GM18951 (cell line): ENCODE results near the gene PXDN.

Source experiments
- POLR2A ChIP-seq: IDR thresholded peaks from 4 replicates; pipeline ENCODE4 v1.6.1; 2011; ENCODE audit warnings: mild to moderate bottlenecking; ENCODE audit not compliant: insufficient read length, insufficient read depth; ENCODE audit errors: extremely low read depth
- in situ Hi-C: fragments of 300-500 bp; cut with MboI; formaldehyde crosslinking; loops from one replicate; pipeline ENCODE4 v1.12.0; 2022; ENCODE audit warnings: low sequenced_read_pairs, mixed read lengths, inconsistent platforms; ENCODE audit not compliant: unreplicated experiment

The PXDN gene

DNA sequence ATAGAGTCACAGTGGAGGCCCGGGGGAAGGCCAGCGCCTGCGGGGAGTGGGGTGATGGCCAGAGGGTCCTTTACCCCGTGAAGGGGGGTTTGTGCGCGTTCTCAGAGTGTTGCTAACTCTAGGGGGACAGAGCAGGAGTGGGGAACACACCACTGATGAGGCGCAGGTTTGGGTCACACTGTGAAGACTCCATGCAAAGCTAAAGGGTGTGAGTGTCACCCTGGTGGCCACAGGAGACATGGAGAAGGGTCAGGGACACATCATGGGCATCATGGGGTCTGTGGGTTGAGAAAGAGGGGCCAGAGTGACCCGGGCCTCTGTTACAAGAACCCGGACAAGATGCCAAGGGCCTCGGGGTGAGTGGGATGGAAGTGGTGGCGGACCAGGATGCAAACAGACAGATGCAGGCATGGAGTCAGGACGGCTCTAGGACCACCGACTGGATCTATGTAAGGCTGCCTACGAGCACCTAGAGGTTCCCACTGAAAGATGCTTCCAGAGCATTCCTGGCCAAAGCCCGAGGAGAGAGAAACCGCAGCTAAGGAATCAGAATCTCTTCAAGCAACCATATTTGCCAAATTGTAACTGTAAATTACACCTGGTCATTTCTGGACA lies 84.3 kb downstream of the PXDN start:
- TF ChIP-seq POLR2A, result no peak
- in situ Hi-C loops, result no loop called here

DNA sequence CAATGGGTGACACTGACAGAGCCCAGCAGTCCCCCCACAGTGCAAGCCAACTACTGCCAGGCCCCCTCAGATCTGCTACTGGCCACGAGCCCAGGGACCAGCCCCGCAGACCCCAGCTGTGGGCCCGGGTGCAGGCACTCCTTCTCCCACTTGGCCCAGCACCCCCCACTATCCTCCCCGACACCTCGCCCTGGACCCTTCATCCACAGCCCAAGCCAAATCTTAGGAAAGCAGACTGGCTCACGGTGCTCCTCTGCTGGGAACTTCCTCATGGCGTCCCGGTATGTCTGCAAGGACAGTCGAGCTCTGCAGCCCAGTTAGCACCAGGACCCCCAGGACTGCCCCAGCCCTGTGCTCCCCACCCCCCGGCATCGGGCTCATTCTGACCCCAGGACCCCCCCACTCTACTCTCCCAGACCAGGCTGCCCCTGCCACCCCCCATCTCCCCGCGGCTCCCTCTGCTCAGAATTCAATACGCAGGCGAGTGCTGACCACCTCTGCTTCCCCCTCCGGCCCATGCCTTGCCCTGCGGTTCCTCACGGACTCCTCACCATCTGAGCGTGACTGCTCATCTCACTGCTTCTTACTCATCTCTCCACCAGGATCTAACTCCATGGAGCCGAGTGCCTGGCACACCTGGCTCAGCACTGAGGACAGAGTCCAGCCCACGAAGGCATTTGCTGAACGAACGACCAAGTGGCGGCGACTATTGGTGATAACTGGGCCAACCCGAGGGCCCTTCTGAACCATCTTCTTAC lies 85.7 kb downstream of the PXDN start:
- no peak for TF ChIP-seq POLR2A
- in situ Hi-C loops, result no loop called here

DNA sequence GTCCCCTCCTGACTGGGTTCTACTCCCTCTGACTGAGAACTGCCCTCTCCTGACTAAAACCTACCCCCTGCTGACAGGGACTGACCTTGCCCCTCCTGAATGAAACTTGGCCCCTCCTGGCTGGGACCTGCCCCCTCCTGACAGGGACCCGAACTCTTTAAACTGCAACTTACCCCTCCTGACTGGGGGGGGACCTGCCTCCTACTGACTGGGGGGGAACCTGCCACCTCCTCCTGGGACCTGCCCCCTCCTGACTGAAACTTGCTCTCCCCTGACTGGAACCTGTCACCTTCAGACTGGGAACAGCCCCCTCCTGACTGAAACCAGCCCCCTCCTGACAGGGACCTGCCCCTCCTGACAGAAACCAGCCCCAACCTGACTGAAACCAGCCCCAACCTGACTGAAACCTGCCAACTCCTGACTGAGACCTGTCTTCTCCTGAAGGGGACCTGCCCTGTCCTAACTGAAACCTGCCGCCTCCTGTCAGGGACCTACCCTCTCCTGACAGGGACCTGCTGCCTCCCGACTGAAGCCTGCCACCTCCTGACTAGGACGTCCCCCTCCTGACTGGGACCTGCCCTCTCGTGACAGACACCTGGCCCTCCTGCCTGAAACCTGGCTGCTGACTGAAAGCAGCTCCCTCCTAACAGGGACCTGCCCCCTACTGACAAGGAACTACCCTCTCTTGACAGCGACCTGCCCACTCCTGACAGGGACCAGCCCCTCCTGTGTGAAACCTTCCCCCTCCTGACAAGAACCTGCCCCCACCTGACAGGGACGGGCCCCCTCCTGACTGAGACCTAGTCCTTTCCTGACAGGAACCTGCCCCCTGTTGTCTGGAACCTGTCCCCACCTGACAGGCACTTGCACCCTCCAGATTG lies 87.1 kb downstream of the PXDN start:
- in situ Hi-C loops, result no loop called here

DNA sequence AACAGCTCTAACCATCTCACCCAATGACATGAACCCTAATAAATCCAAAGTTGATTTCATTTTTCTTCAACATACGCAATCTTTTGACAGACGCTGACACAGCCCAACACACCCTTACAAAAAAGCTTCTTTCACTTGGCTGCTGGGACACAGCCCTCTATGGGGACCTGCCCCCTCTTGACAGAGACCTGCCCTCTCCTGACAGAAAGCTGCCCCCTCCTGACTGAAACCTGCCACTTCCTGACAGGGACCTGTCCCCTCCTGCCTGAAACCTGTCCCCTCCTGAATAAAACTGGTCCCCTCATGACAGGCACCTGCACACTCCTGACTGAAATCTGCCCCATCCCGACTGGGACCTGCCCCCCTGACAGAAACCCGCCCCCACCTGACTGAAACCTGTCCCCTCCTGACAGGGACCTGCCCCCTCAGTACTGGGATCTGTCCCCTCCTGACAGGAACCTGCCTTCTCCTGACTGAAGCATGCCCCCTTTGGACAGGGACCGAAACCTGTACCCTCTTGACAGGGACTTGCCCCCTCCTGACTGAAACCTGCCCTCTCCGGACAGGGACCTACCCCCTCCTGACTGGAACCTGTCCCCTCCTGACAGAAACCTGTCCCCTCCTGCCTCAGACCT lies 87.9 kb downstream of the PXDN start:
- TF ChIP-seq POLR2A, result no peak
- in situ Hi-C loops, result no loop called here

More for the DNA sequence above, 87.1 kb downstream of the PXDN start:
- TF ChIP-seq POLR2A, result no peak

DNA sequence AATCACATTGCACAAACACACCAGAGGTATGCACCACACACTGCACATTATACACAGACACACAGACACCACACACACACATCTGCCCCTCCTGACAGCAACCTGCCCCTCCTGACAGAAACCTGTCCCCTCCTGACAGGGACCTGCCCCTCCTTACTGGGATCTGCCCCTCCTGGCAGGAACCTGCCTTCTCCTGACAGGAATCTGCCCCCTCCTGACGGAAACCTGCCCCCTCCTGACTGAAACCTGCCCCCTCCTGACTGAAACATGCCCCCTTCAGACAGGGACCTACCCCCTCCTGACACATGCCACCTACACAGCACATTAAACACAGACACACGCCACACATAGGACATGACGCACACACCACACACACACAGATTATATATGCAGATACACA lies 88.9 kb downstream of the PXDN start:
- in situ Hi-C loops, result no loop called here
- no peak for TF ChIP-seq POLR2A

DNA sequence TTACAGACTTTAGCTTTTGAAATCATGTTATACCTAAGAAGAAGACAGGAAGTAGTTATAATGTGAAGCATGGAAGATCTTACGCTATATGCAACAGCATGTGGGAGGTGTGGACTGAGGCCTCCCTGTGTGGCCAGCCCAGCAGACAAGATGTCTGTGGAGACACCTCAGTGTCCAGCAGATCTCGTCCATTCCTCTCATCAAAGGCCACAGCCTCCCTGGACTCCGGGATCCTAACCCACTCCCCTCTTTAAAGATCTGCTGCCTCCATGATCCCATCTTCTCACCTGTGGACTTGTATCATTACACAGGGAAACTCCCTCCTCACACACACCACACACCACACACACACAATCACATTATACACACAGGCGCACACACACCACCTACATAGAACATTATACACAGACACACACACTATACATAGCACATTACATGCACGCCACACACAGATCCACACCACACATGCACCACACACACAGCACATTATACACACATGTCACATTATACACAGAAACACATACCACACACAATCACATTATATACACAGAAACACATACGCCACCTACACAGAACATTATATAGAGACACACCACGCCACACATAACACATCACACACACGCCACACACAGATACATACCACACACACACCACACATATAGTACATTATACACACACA lies 89.5 kb downstream of the PXDN start:
- in situ Hi-C loops, result no loop called here
- no peak for TF ChIP-seq POLR2A

DNA sequence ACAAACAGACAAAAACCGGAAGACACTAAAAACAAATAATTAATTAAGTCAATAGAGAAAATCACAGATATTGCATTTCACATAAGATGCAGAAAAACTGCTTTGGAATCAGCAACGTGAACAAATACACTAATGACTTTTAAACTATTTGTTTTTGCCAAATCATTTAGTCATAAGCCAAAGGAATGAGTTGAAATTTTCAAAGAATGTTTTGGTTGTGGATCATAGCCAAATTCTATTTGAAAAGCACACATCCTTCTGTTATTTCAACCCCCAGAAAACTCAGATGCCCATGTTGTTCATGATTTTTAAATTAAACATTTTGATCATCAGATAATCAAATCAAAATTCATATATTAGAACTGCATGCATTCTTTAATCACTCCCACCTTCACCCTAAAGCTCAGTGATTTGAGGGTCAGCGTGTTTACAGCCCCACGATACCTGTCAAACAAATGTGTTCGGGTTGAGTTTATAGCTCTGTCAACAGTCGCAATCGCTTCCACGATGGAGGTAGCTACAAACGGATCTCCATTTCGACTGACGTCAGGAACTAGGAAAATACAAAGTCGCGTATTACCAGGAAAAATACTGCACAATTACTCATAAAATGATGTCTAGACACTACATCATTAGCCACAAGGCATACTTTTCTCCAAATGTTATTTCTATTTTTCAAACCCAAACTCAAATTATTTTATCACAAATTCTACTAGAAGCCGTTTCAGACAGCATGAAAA lies 90.2 kb downstream of the PXDN start:
- TF ChIP-seq POLR2A, result no peak
- in situ Hi-C loops, result no loop called here

DNA sequence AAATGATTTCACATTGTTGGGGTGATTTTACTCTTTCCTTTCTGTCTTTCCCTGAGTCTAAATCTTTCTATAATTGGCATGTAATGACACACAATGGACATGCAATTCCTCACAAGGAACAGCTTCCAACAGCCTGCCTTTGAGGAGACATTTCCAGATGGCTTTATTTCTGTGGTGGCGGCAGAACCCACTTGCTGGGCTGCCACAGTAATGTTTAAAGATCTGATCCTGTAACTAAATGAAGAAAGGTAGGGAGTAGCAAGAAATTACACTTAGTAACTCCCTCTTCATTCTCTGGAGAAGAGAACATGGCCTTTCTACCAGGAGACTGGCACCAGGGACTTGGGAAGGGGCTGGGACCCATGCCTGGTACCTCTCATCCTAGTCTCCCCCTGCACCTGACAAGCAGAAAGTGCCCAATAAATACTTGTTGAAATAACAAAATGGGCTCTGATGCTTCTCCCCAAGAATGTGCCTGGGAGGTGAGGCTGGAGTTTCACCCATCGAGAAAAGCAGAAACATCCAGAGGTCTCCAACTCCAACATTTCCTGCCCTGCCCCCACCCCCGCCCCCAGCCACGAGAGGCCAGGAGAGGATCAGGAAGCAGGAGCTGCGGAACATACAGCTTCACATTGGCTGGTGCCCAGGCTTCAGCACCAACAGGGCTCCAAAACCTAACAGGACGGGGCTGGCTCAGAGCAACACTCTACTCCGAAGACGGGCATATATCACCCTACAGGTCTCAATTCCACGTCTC lies 92.1 kb downstream of the PXDN start:
- in situ Hi-C loops, result no loop called here
- TF ChIP-seq POLR2A, result no peak

DNA sequence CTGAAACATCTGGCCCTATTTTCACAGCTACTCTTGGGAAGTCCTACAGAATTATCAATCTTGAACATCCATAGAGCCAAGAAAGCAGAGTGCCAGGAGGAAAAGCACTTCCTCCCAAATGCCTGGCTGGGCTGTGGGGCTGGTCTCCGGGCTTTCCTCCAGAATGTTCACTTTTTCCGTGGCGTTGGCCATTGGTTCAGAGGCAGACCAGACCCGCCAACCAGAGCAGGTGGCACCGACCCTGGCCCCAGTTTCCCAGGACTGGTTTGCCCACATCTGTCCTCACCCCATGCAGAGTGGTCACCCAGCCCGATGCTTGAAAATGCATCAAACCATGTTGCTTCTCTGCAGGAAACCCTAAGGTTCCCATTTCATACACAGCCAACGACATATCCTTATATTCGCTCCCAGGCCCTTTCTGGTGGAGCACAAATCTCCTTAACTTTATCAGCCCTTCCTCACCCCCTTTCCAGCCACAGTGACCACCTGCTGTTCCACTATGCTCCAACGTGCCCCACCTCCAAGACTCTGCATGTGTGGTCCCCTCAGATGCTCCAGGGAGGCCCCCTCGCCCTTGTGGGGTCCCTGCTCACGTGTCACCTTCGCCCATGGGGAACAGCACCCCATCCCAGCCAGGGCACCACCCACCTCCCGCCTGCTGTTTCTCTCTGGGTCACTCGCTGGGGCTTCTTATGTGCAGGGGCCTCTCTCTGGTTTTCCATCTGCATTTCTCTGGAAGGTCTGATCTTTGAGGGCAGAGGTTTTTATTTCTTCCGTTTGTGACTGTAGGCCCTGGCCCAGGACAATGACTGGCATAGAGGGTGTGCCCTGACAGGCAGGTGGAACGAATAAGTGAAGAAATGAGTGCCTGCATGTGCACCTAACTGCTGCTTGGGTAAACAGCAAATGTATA lies 92.9 kb downstream of the PXDN start:
- in situ Hi-C loops, result no loop called here
- no peak for TF ChIP-seq POLR2A

DNA sequence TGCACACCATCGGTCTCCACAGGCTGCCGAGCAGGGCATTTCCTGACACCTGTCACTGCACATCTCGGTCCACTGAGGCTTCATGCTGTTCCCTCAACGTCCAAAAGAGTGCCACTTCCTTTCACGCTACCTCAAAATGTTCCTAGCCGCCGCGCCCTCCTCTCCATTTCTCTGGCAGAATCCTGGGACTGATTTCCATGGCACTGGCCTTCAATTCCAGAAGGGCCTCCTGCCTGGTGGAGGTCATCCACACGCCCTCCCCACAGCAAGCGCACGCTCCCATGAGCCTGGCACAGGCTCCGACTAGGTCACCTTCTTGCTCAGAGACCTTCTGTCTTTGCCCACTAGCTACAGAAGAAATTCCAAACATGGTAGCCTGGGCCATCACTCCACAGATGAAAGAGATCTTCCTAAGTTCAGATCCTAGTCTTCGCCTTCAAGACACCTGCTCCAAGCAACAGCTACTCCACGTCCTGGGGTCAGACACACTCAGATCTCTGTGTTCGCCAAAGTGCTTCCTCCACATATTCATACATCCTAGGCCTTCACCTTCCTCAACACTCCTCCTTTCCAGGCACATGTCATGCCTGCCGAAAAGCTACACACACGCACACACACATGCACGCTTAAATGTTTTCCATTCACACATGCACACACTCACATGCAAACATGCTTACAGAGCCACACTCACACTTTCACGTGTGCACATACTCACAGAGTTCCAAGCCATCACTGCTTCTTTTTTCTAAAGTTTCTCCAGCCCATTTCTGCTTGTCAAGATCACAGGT lies 94.0 kb downstream of the PXDN start:
- TF ChIP-seq POLR2A, result no peak
- in situ Hi-C loops, result no loop called here
